Superior temporal gyrus (tissue), 1 donor: ENCODE measurements around the gene GMNN.

Experiments
- DNase-seq: peaks from one replicate; pipeline ENCODE4 v3.0.0-alpha.2; 2016; ENCODE audit errors: extremely low spot score

GMNN gene

GRCh38 chr6:24807584-24807983 is 32.8 kb downstream of the GMNN start:
- DNase-seq, result no peak

DNA sequence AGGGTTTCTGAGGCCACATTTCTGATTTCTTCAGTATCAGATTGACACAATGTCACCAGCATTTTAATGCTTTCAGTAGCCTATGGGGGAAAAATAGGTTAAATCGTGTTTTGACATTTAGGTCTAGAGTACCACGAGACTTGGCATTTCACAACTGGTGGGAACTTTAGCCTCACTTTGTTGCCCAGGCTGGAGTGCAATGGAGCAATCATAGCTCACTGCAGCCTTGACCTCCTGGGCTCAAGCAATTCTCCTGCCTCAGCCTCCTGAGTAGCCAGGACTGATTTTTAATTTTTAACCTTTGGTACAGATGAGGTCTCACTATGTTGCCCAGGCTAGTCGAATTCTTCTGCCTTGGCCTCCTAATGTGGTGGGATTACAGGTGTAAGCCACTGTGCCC is 35.0 kb downstream of the GMNN start:
- DNase-seq, result no peak

- no peak for DNase-seq
Measured at GRCh38 chr6:24818346-24818745, 43.6 kb downstream of the GMNN start.

DNA sequence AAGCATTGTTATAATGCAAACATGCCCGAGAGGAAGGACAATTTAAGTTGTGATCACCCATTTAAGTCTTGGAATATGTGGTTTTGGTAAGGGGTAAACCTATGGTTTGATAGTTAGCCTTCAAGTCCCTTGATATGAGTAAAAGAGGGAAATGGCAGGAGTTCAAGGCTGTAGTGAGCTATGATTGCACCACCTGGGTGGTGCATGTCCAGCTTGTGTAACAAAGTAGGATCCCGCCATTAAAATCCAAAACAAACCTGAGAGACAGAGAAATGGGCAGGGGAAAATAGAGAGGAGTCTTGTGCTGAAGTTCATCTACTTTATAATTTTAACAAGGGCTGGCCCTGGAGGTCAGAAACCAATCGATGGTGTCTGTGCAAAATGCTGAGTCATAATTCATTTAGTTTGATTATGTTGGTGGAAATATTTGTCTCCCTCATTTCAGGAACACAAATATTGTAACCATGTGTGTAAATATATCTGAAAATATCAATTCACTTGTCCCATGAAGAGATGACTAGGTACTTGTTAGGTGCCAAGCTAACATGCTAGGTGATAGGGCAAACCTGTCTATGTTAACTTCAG is 47.2 kb downstream of the GMNN start:
- DNase-seq, result no peak

DNA sequence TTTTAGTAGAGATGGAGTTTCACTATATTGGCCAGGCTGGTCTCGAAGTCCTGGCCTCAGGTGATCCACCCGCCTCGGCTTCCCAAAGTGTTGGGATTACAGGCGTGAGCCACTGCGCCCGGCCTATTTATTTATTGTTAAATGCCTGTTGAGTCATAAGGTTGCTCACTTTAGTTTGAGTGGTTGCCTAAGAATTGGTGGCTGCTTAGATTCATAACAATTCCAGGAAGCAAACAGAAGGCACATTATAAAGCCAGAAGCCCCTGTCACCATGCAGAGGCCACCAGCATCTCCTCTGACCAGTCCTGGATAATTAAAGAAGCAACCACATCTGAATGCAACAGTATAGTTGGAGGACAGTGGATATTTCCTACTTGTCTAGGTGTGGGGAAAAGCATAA is 48.0 kb downstream of the GMNN start:
- DNase-seq, result no peak

DNA sequence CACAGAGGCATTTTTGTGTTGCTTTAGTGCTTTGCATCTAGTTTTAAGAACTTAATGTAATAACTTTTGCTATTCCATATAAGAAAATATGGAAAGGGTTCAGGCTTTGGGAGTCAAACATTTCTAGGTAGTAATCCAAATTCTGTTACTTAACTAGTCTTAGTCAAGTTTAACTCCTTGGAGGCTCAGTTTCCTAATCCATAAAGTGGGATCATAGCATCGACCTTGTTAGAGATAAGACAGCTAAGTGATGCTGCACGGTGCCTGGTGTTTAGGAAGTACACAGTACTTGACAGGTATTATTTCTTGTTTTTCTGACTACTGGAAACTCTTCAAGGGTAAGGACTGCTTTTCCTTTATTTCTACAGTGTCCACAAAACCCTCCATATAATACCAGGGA is 48.4 kb downstream of the GMNN start:
- no peak for DNase-seq

DNA sequence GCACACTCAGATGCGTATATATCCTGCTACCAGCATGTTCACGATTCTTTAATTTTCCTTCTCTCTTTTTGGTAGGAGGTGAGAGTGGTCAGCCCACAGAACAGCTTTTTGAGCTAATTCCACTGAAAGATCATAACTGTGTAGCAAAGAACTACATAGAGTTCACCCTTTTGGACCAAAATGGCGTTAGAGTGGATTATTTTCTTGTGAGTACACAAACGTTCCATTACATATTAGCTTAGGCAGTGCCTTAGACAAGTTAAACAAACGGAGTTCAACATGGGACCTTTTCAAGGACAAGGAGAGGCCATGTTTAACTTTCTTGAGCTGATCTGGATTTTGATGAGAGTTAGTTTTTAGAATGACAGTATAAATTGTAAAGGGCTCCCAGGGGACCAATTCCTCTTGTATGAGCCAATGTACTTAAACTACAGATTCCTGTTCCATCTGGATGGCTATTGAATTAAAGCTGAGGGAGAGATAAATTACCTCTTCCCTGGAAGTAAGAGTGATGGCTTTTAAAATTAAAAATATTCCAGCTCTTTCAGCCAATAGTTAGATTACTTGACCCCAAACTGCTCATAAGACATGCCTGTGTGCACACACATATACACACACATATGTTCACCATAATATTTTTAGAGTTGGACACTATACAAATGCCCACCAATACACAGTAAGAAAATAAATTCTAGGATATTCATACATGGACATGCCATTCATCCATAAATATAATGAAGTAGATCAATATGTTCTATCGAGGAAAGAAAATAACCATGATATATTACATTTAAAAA is 49.6 kb downstream of the GMNN start:
- no peak for DNase-seq

GRCh38 chr6:24825130-24825630 is 50.4 kb downstream of the GMNN start:
- DNase-seq, result no peak

DNA sequence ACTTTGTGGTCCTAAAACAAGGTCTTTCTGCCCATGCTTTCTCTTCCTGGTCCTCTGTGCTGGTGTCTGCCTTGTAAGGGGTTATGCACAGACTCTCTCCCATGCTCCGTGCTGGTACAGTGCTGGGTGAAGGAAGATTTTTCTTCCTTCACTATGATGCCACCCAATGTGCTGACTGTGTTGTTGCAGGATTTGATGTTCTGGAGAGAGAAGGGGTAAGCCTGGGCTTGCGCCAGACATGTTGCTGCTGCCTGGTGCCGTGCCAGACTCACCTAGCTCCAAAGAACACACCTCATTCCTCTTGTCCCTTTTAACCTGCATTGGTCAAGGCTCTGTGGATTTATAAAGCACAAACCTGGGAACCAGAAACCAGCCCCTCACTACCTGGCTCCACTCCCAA is 52.4 kb downstream of the GMNN start:
- no peak for DNase-seq

- DNase-seq, result no peak
Measured at GRCh38 chr6:24827970-24828369, 53.2 kb downstream of the GMNN start.

DNA sequence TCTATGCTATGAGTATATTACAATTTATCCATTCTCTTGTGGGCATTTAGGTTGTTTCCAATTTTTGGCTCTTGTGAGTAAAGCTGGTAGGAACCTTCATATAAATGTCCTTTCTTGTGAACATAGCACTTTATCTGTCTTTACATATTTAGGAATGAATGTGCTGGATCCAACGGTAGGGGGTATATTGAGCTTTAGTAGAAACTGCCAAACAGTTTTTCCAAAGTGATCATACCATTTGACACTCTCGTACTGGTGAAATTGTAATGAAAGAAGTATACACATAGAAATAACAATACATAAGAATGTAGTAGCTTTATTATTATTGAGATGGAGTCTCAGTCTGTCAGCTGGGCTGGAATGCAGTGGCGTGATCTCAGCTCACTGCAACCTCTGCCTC is 54.9 kb downstream of the GMNN start:
- DNase-seq, result no peak

- DNase-seq, result no peak
Measured at GRCh38 chr6:24831771-24832716, 57.3 kb downstream of the GMNN start.

- DNase-seq, result no peak
Measured at GRCh38 chr6:24832794-24833193, 58.1 kb downstream of the GMNN start.

DNA sequence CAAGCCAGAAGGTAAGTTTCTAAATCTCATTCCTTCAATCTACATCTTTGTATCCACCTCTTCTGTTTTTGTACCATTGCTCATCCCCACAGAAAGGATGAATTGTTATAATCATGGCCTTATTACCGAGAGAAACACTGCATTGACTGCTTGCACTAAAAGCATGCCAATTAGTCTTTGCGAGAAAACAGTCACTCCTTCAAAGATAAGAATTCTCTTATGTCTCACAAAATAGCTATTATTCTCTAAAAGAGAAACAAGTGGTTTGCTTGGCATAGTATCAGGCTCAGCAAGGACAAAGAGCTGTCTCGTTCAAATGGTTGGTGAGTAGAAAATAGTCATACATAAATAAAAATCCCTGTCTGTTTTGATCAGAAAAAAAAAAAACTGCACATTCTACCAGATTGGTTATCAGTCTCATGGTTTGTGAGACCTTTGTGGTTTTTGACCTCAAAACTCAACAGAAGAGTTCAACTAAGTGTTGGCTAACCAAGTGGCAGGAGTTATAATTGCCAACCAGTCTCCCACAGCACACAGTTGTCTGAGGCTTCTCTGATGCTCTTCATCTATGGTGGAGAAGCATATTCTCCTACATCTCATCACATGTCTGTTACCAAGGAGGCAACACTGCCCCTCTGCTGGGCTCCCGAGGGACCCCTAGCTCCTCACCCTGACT is 59.1 kb downstream of the GMNN start:
- peak; percentile 29 for DNase-seq
